Suprapubic skin (tissue), 3 donors: ENCODE results near the gene CACNG5.

Experiments used
- CTCF ChIP-seq, 2 donors: fragments of 200-600 bp in 1 of 2; fragments of 450-650 bp in 1 of 2; sonication (generic) in 1 of 2; IDR thresholded peaks; one replicate each; pipeline ENCODE4 v1.5.1; 2016 to 2019; ENCODE audit warnings: antibody characterized with exemption in 2 of 2, mild to moderate bottlenecking in 1 of 2, moderate library complexity in 1 of 2
- EP300 ChIP-seq: sonication (generic); formaldehyde crosslinking; IDR thresholded peaks from one replicate; pipeline ENCODE4 v1.6.1; 2017; ENCODE audit warnings: antibody characterized with exemption

GRCh38 chr17:66923886-66924285, 89.0 kb downstream of the CACNG5 start:
- TF ChIP-seq CTCF (IDR thresholded peaks at IDR 0.05) (no peak), EP300 (no peak)
